Midbrain (tissue), 1 donor: ENCODE results near the gene RSPO4.
"Not testable (repeated sequence)": the region's sequence is repeated elsewhere in the genome, so short reads cannot be mapped to it uniquely, and the experiment has no call there.

Source experiments
- DNase-seq: peaks from one replicate; lab custom pipeline; 2025; lab: John Stamatoyannopoulos, UW

Gene RSPO4

GRCh38 chr20:1003920-1004697, 2.0 kb upstream of the RSPO4 start:
- DNase-seq, result no peak

GRCh38 chr20:1002682-1003561, 811 bp upstream of the RSPO4 start:
- DNase-seq, result no peak

GRCh38 chr20:1001116-1001515, 995 bp downstream of the RSPO4 start:
- DNase-seq, result no peak

GRCh38 chr20:998231-998830, 3.8 kb downstream of the RSPO4 start:
- DNase-seq, result no peak

- DNase-seq, result no peak
Observed at GRCh38 chr20:997486-997885, 4.6 kb downstream of the RSPO4 start.

GRCh38 chr20:997016-997415, 5.1 kb downstream of the RSPO4 start:
- DNase-seq, result no peak

- no peak for DNase-seq
Observed at GRCh38 chr20:995170-995569, 6.9 kb downstream of the RSPO4 start.

- DNase-seq, result no peak
Observed at GRCh38 chr20:992801-993535, 9.1 kb downstream of the RSPO4 start.

- no peak for DNase-seq
Observed at GRCh38 chr20:991850-992249, 10.3 kb downstream of the RSPO4 start.

- DNase-seq, result no peak
Observed at GRCh38 chr20:990293-990959, 11.7 kb downstream of the RSPO4 start.

GRCh38 chr20:988272-988671, 13.8 kb downstream of the RSPO4 start:
- no peak for DNase-seq

- DNase-seq, result no peak
Observed at GRCh38 chr20:987677-988076, 14.4 kb downstream of the RSPO4 start.

- no peak for DNase-seq
Observed at GRCh38 chr20:986733-987355, 15.3 kb downstream of the RSPO4 start.

GRCh38 chr20:984994-985393, 17.1 kb downstream of the RSPO4 start:
- not testable (repeated sequence) for DNase-seq

GRCh38 chr20:982754-983153, 19.4 kb downstream of the RSPO4 start:
- no peak for DNase-seq

GRCh38 chr20:977021-977420, 25.1 kb downstream of the RSPO4 start:
- no peak for DNase-seq

GRCh38 chr20:976033-976432, 26.1 kb downstream of the RSPO4 start:
- no peak for DNase-seq

- no peak for DNase-seq
Observed at GRCh38 chr20:973785-974194, 28.3 kb downstream of the RSPO4 start.

GRCh38 chr20:972256-972655, 29.9 kb downstream of the RSPO4 start:
- DNase-seq, result no peak

GRCh38 chr20:971346-971745, 30.8 kb downstream of the RSPO4 start:
- no peak for DNase-seq

GRCh38 chr20:969868-970267, 32.2 kb downstream of the RSPO4 start:
- no peak for DNase-seq
